SK-N-MC (cell line): ENCODE measurements around the gene SLC2A4.
"Not testable (repeated sequence)": the region's sequence is repeated elsewhere in the genome, so short reads cannot be mapped to it uniquely, and the experiment has no call there.

ENCODE experiments used
- DNase-seq: peaks from one replicate; pipeline ENCODE4 v3.0.0-alpha.2; 2011; ENCODE audit warnings: low read depth, low spot score
- H3K27ac ChIP-seq: fragments of 200-600 bp; sonication (generic); 2 replicates; pipeline ENCODE4 v1.5.1; 2016; ENCODE audit warnings: mixed run types
- H3K36me3 ChIP-seq: fragments of 200-600 bp; sonication (generic); 2 replicates; pipeline ENCODE4 v1.6.1; 2017; ENCODE audit warnings: antibody characterized with exemption, low read length, mixed read lengths; ENCODE audit not compliant: insufficient read depth
- H3K4me3 ChIP-seq: fragments of 200-600 bp; sonication (generic); 2 replicates; pipeline ENCODE4 v1.5.1; 2016
- H3K9ac ChIP-seq: fragments of 200-600 bp; sonication (generic); 2 replicates; pipeline ENCODE4 v1.8.0; 2017; ENCODE audit warnings: mixed run types, mixed read lengths; ENCODE audit not compliant: insufficient read length
- H3K9me3 ChIP-seq: fragments of 200-600 bp; sonication (generic); 2 replicates; pipeline ENCODE4 v1.6.1; 2017; ENCODE audit warnings: low read depth, mild to moderate bottlenecking, antibody characterized with exemption, low read length, moderate library complexity, mixed read lengths
- EZH2 ChIP-seq: fragments of 200-600 bp; sonication (generic); IDR thresholded peaks from one replicate; pipeline ENCODE4 v1.6.1; 2017; ENCODE audit warnings: antibody characterized with exemption
- FOXP2 ChIP-seq: optimal IDR thresholded peaks from 2 replicates; pipeline ENCODE3; 2011; ENCODE audit warnings: mild to moderate bottlenecking, moderate library complexity; ENCODE audit not compliant: insufficient read depth; ENCODE audit errors: extremely low read length, control extremely low read depth
- POLR2AphosphoS5 ChIP-seq: IDR thresholded peaks from 2 replicates; pipeline ENCODE4 v1.6.1; 2012; ENCODE audit warnings: mild to moderate bottlenecking, low read depth, low read length, borderline replicate concordance

Gene SLC2A4

GRCh38 chr17:7243453-7243729 lies 38.1 kb upstream of the SLC2A4 start:
- TF ChIP-seq FOXP2 (no peak), EZH2 (no peak), POLR2AphosphoS5 (no peak)
- no peaks in the 10 kb centered on the region for H3K9me3 ChIP-seq
- H3K4me3 ChIP-seq = peak overlapping the region; percentile 83
- H3K36me3 ChIP-seq = peaks cover 41% of the 10 kb centered on the region
- peak overlapping the region; percentile 96 for H3K9ac ChIP-seq
- no peak for DNase-seq
- H3K27ac ChIP-seq = peak overlapping the region; percentile 73

- not testable (repeated sequence) for DNase-seq, H3K27ac ChIP-seq, H3K9ac ChIP-seq, H3K4me3 ChIP-seq, H3K9me3 ChIP-seq
- peaks cover 41% of the 10 kb centered on the region for H3K36me3 ChIP-seq
These were observed 37.7 kb upstream of the SLC2A4 start for GRCh38 chr17:7243838-7244237.

- Histone ChIP-seq H3K36me3 (peaks cover 28% of the 10 kb centered on the region), H3K9me3 (no peaks in the 10 kb centered on the region), H3K27ac (no peak overlapping the region), H3K9ac (no peak overlapping the region), H3K4me3 (no peak overlapping the region)
- TF ChIP-seq POLR2AphosphoS5 (no peak), EZH2 (no peak), FOXP2 (no peak)
- DNase-seq = no peak
These were observed 34.7 kb upstream of the SLC2A4 start for GRCh38 chr17:7246779-7247178.

DNA sequence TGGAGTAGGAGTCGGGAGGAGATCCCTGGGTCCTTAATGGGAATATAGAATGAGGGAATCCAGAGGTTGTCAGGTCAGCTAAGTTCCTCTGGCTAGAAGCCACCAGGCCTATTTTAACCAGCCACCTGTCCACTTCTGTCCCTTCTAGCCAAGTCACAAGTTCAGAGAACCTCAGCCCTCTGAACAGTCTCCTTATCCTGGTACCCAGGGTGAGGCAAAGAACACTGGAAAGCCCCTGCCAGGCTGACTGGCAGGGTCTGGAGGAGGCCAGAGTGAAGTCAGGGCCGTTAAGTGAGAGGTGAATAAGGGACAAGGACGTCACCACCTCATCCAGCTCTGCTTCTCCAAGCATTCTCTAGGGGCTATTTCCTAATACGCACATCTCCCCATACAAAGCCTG lies 32.7 kb upstream of the SLC2A4 start:
- H3K27ac ChIP-seq = no peak overlapping the region
- no peak for DNase-seq
- no peaks in the 10 kb centered on the region for H3K9me3 ChIP-seq
- no peak overlapping the region for H3K4me3 ChIP-seq
- peak overlapping the region; percentile 48 for H3K9ac ChIP-seq
- peaks cover 27% of the 10 kb centered on the region for H3K36me3 ChIP-seq
- TF ChIP-seq EZH2 = no peak

DNA sequence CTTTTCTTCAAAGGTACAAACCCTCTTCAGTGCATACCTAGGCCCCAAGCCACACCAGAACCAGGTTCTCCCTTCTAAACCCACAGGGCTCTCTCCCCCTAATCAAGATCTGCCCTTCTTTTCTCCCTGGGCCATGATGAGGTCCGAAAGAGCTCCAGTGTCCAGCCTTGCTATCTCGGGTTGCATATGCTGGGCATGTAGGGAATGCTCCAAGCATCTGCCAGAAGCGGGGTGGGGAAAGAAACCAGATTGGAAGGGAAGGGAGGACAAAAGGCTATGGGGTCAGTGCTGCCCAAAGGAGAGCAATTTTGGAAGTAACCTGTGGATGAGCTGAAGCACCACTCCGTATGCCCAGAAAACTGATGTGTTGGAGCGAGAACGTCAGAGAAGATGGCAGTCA lies 32.3 kb upstream of the SLC2A4 start:
- Histone ChIP-seq H3K27ac (no peak overlapping the region), H3K4me3 (no peak overlapping the region), H3K36me3 (peaks cover 26% of the 10 kb centered on the region), H3K9me3 (no peaks in the 10 kb centered on the region), H3K9ac (peak overlapping the region; percentile 48)
- DNase-seq = no peak
- TF ChIP-seq EZH2 (no peak), POLR2AphosphoS5 (no peak), FOXP2 (no peak)

GRCh38 chr17:7249830-7250229 lies 31.7 kb upstream of the SLC2A4 start:
- Histone ChIP-seq H3K9me3 (no peaks in the 10 kb centered on the region), H3K9ac (peak overlapping the region; percentile 96), H3K27ac (no peak overlapping the region), H3K36me3 (peaks cover 26% of the 10 kb centered on the region), H3K4me3 (peak overlapping the region; percentile 91)
- no peak for DNase-seq
- TF ChIP-seq FOXP2 (no peak), POLR2AphosphoS5 (no peak), EZH2 (no peak)

GRCh38 chr17:7250695-7251627 lies 30.6 kb upstream of the SLC2A4 start:
- no peak for DNase-seq
- H3K9me3 ChIP-seq = no peaks in the 10 kb centered on the region
- peak overlapping the region; percentile 96 for H3K9ac ChIP-seq
- H3K4me3 ChIP-seq = peak overlapping the region; percentile 91
- TF ChIP-seq POLR2AphosphoS5 (no peak), EZH2 (no peak), FOXP2 (no peak)
- H3K27ac ChIP-seq = peak overlapping the region; percentile 93
- H3K36me3 ChIP-seq = peaks cover 28% of the 10 kb centered on the region

- no peaks in the 10 kb centered on the region for H3K9me3 ChIP-seq
- no peak for TF ChIP-seq EZH2
- no peak for TF ChIP-seq FOXP2
- TF ChIP-seq POLR2AphosphoS5 = no peak
- peak; percentile 94 for DNase-seq
- peak within 1 kb of the TSS; percentile 96 for H3K9ac ChIP-seq
- peak within 1 kb of the TSS; percentile 93 for H3K27ac ChIP-seq
- peaks cover 20% of the 10 kb centered on the region for H3K36me3 ChIP-seq
- H3K4me3 ChIP-seq = peak within 1 kb of the TSS; percentile 91
These were observed 29.8 kb upstream of the SLC2A4 start, which contains the start of gene CTDNEP1 for GRCh38 chr17:7251661-7252175. CTDNEP1 (minus strand) TSS chr17:7251734; CDS start chr17:7251296, 438 bp downstream.
